C4-2B (cell line): Measurements from ENCODE around the gene ATG2B.

Source experiments
- ZFX ChIP-seq: fragments of 450-650 bp; IDR thresholded peaks from 2 replicates; pipeline ENCODE4 v1.6.1; 2017
- TF ChIP-seq, protein P1 (sequence below): fragments of 450-650 bp; conservative IDR thresholded peaks from 2 replicates; pipeline ENCODE4 v1.5.1; 2017; ENCODE audit warnings: mild to moderate bottlenecking

DNA sequence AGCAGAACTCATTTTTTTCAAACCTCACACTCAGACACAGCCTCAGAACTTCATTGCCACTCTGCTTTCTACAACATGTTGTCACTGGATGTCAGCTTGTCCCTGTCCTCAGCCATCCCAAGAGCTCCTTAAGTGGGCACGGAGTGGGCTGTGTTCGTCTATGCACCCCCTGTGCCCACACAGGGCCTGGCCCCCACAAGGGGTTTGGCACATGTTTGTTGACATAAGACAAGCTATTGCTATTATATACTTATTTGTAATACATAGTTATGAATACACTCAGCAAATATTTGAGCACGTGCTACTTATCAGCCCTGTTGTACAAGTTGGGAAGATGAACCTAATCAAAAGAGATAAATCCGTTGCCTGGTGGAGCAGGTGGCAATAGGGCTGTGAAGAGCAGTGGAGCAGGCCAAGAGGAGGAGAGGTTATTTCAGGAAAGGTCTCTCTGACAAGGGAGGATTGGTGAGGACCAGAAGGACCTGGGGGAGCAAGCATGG is 111.4 kb downstream of the ATG2B start:
- TF ChIP-seq, protein P1, sequence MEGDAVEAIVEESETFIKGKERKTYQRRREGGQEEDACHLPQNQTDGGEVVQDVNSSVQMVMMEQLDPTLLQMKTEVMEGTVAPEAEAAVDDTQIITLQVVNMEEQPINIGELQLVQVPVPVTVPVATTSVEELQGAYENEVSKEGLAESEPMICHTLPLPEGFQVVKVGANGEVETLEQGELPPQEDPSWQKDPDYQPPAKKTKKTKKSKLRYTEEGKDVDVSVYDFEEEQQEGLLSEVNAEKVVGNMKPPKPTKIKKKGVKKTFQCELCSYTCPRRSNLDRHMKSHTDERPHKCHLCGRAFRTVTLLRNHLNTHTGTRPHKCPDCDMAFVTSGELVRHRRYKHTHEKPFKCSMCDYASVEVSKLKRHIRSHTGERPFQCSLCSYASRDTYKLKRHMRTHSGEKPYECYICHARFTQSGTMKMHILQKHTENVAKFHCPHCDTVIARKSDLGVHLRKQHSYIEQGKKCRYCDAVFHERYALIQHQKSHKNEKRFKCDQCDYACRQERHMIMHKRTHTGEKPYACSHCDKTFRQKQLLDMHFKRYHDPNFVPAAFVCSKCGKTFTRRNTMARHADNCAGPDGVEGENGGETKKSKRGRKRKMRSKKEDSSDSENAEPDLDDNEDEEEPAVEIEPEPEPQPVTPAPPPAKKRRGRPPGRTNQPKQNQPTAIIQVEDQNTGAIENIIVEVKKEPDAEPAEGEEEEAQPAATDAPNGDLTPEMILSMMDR, result no peak
- TF ChIP-seq ZFX, result no peak
